Neural cell (in vitro differentiated cells): ENCODE results near the gene LRP1-AS.

Experiments
- CTCF ChIP-seq: fragments of 450-650 bp; IDR thresholded peaks from 2 replicates; pipeline ENCODE4 v1.5.1; 2014; ENCODE audit warnings: antibody characterized with exemption, mild to moderate bottlenecking, moderate library complexity; ENCODE audit not compliant: poor library complexity, severe bottlenecking
- EP300 ChIP-seq: fragments of 450-650 bp; conservative IDR thresholded peaks from 2 replicates; pipeline ENCODE4 v1.6.1; 2014; ENCODE audit warnings: antibody characterized with exemption, mild to moderate bottlenecking, moderate library complexity; ENCODE audit not compliant: poor library complexity, severe bottlenecking
- SMC3 ChIP-seq: fragments of 450-650 bp; conservative IDR thresholded peaks from 2 replicates; pipeline ENCODE4 v1.6.1; 2014; ENCODE audit warnings: antibody characterized with exemption, mild to moderate bottlenecking, moderate library complexity; ENCODE audit not compliant: poor library complexity
- TAF1 ChIP-seq: IDR thresholded peaks from 2 replicates; pipeline ENCODE4 v1.6.1; 2012; ENCODE audit warnings: low read depth

- no peak for TF ChIP-seq CTCF
- TF ChIP-seq TAF1 = no peak
- no peak for TF ChIP-seq SMC3
- no peak for TF ChIP-seq EP300
Measured at GRCh38 chr12:57195611-57196371, 48.4 kb upstream of the LRP1-AS start.
